ENCODE measurements around the gene DLG5.
A peak's percentile ranks its signal among the peaks of the same experiment; 100 is the strongest.

The DLG5 gene

GRCh38 chr10:77906951-77907421, 19.6 kb downstream of the DLG5 start:
- H3K27ac ChIP-seq = peak overlapping the region; percentile 49
- ChIA-PET CTCF (interaction anchor here (0.6 to 0.7 kb wide), 2 partner anchors 26 to 203 kb away, joined by 3 to 4 read pairs; no protein-coding TSS in a partner anchor), POLR2A (ENCODE audit: low non-redundant PET) (interaction anchor here (0.5 to 0.6 kb wide), 2 partner anchors 13 to 123 kb away, joined by 4 to 7 read pairs; no protein-coding TSS in a partner anchor)
- TF ChIP-seq, protein P1, sequence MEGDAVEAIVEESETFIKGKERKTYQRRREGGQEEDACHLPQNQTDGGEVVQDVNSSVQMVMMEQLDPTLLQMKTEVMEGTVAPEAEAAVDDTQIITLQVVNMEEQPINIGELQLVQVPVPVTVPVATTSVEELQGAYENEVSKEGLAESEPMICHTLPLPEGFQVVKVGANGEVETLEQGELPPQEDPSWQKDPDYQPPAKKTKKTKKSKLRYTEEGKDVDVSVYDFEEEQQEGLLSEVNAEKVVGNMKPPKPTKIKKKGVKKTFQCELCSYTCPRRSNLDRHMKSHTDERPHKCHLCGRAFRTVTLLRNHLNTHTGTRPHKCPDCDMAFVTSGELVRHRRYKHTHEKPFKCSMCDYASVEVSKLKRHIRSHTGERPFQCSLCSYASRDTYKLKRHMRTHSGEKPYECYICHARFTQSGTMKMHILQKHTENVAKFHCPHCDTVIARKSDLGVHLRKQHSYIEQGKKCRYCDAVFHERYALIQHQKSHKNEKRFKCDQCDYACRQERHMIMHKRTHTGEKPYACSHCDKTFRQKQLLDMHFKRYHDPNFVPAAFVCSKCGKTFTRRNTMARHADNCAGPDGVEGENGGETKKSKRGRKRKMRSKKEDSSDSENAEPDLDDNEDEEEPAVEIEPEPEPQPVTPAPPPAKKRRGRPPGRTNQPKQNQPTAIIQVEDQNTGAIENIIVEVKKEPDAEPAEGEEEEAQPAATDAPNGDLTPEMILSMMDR (conservative IDR thresholded peaks at IDR 0.05; ENCODE audit: low read depth) = no peak
- peak; percentile 70 for DNase-seq (ENCODE audit: low spot score)

DNA sequence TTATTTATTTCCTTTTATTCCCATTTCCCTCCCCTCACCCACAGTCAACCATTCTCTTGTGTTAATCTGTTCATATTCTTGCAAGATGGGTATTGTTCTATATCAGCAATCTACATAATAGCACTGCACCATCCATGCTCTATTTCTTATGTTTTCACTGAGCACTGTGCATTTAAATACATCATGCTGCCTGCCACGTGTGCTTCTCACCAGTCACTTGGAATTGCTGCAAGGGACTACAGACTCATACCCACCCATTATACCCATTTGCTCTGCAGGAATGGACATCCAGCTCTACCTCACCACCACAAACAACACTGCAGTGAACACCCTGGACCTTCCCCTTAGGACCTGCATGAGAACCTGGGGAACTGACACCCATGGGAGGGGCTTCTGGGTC, 20.8 kb downstream of the DLG5 start:
- no peak for DNase-seq (ENCODE audit: low spot score)
- TF ChIP-seq, protein P1 (conservative IDR thresholded peaks at IDR 0.05; ENCODE audit: low read depth) = no peak
- H3K27ac ChIP-seq = peak overlapping the region; percentile 49
- CTCF ChIA-PET = no interaction called here
- POLR2A ChIA-PET (ENCODE audit: low non-redundant PET) = no interaction called here

GRCh38 chr10:77905086-77905748, 21.3 kb downstream of the DLG5 start:
- H3K27ac ChIP-seq = peak overlapping the region; percentile 49
- ChIA-PET CTCF (no interaction called here), POLR2A (ENCODE audit: low non-redundant PET) (no interaction called here)
- TF ChIP-seq, protein P1 (conservative IDR thresholded peaks at IDR 0.05; ENCODE audit: low read depth) = no peak
- DNase-seq (ENCODE audit: low spot score) = no peak

GRCh38 chr10:77904100-77904840, 22.3 kb downstream of the DLG5 start:
- ChIA-PET CTCF (interaction anchor here (0.6 kb wide), 1 partner anchor 30 kb away, joined by 8 read pairs; no protein-coding TSS in a partner anchor), POLR2A (ENCODE audit: low non-redundant PET) (no interaction called here)

GRCh38 chr10:77902159-77902558, 24.4 kb downstream of the DLG5 start:
- TF ChIP-seq, protein P1 (conservative IDR thresholded peaks at IDR 0.05; ENCODE audit: low read depth) = no peak
- ChIA-PET CTCF (no interaction called here), POLR2A (ENCODE audit: low non-redundant PET) (interaction anchor here (1.0 kb wide), 1 partner anchor 29 kb away, joined by 3 read pairs; no protein-coding TSS in a partner anchor)
- H3K27ac ChIP-seq = peak overlapping the region; percentile 99
- DNase-seq (ENCODE audit: low spot score) = no peak

More at GRCh38 chr10:77904100-77904840, 22.3 kb downstream of the DLG5 start:
- TF ChIP-seq, protein P1 (conservative IDR thresholded peaks at IDR 0.05; ENCODE audit: low read depth) = no peak
- peak overlapping the region; percentile 49 for H3K27ac ChIP-seq
- DNase-seq (ENCODE audit: low spot score) = no peak

GRCh38 chr10:77901743-77902142, 24.8 kb downstream of the DLG5 start:
- ChIA-PET CTCF (interaction anchor here (0.6 kb wide), 1 partner anchor 13 kb away, joined by 5 read pairs; no protein-coding TSS in a partner anchor), POLR2A (ENCODE audit: low non-redundant PET) (interaction anchor here (1.0 kb wide), 1 partner anchor 28 kb away, joined by 3 read pairs; no protein-coding TSS in a partner anchor)
- TF ChIP-seq, protein P1 (conservative IDR thresholded peaks at IDR 0.05; ENCODE audit: low read depth) = no peak
- DNase-seq (ENCODE audit: low spot score) = no peak
- H3K27ac ChIP-seq = peak overlapping the region; percentile 99
